ENCODE results near the gene WNK4.

DNA sequence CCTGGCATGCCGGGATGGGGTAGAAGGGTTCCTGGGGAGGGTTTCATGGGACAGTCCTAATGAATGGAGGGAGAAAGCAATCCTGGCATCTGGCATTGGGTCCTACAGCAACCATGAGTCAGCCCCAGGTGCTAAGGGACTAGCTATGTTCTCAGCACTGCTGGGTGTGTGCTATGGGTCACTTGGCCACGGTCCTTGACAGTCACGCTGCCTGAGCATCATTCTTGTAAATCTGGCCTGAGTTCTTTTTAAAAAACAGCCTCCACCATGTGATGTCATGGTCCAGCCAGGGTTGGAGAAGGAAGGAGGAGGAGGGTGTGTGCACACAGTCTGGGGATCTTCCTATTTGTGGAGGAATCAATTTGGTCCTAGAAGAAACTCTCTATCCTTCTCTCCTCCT, 25.6 kb upstream of the WNK4 start:
- TF ChIP-seq, protein P1, sequence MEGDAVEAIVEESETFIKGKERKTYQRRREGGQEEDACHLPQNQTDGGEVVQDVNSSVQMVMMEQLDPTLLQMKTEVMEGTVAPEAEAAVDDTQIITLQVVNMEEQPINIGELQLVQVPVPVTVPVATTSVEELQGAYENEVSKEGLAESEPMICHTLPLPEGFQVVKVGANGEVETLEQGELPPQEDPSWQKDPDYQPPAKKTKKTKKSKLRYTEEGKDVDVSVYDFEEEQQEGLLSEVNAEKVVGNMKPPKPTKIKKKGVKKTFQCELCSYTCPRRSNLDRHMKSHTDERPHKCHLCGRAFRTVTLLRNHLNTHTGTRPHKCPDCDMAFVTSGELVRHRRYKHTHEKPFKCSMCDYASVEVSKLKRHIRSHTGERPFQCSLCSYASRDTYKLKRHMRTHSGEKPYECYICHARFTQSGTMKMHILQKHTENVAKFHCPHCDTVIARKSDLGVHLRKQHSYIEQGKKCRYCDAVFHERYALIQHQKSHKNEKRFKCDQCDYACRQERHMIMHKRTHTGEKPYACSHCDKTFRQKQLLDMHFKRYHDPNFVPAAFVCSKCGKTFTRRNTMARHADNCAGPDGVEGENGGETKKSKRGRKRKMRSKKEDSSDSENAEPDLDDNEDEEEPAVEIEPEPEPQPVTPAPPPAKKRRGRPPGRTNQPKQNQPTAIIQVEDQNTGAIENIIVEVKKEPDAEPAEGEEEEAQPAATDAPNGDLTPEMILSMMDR (IDR thresholded peaks at IDR 0.05) = no peak
- TF ChIP-seq POLR2A (IDR thresholded peaks at IDR 0.05) = no peak
